HEK293 (cell line): ENCODE measurements around the gene PRR35.

Experiments
- GFI1B ChIP-seq: fragments of 450-650 bp; formaldehyde crosslinking; IDR thresholded peaks from 2 replicates; pipeline ENCODE4 v1.5.1; 2016; ENCODE audit warnings: missing biosample characterization, missing genetic modification characterization
- GLI4 ChIP-seq: fragments of 450-650 bp; formaldehyde crosslinking; IDR thresholded peaks from 2 replicates; pipeline ENCODE4 v1.5.1; 2016; ENCODE audit warnings: missing biosample characterization, missing genetic modification characterization
- GLIS2 ChIP-seq: fragments of 450-650 bp; formaldehyde crosslinking; IDR thresholded peaks from 2 replicates; pipeline ENCODE4 v1.5.1; 2016; ENCODE audit warnings: missing biosample characterization, missing genetic modification characterization
- KLF7 ChIP-seq: fragments of 450-650 bp; formaldehyde crosslinking; IDR thresholded peaks from 2 replicates; pipeline ENCODE4 v1.5.1; 2016; ENCODE audit warnings: missing biosample characterization, missing genetic modification characterization, borderline replicate concordance
- PATZ1 ChIP-seq: fragments of 450-650 bp; formaldehyde crosslinking; IDR thresholded peaks from 2 replicates; pipeline ENCODE4 v1.5.1; 2016; ENCODE audit warnings: missing biosample characterization, missing genetic modification characterization
- PRDM2 ChIP-seq: fragments of 450-650 bp; formaldehyde crosslinking; IDR thresholded peaks from 2 replicates; pipeline ENCODE4 v1.5.1; 2016; ENCODE audit warnings: missing biosample characterization, missing genetic modification characterization, borderline replicate concordance
- ZBTB7A ChIP-seq: fragments of 450-650 bp; formaldehyde crosslinking; IDR thresholded peaks from 2 replicates; pipeline ENCODE4 v1.5.1; 2016; ENCODE audit warnings: low read depth, missing biosample characterization, missing genetic modification characterization
- ZFP69B ChIP-seq: fragments of 450-650 bp; formaldehyde crosslinking; IDR thresholded peaks from 2 replicates; pipeline ENCODE4 v1.5.1; 2016; ENCODE audit warnings: missing biosample characterization, missing genetic modification characterization
- ZNF146 ChIP-seq: fragments of 450-650 bp; formaldehyde crosslinking; IDR thresholded peaks from 2 replicates; pipeline ENCODE4 v1.5.1; 2016; ENCODE audit warnings: missing biosample characterization, missing genetic modification characterization
- ZNF23 ChIP-seq: fragments of 450-650 bp; formaldehyde crosslinking; IDR thresholded peaks from 2 replicates; pipeline ENCODE4 v1.5.1; 2016; ENCODE audit warnings: missing biosample characterization, missing genetic modification characterization, borderline replicate concordance
- ZNF585B ChIP-seq: fragments of 450-650 bp; formaldehyde crosslinking; IDR thresholded peaks from 2 replicates; pipeline ENCODE4 v1.5.1; 2016; ENCODE audit warnings: missing biosample characterization, missing genetic modification characterization
- ZNF629 ChIP-seq: fragments of 450-650 bp; formaldehyde crosslinking; IDR thresholded peaks from 2 replicates; pipeline ENCODE4 v1.5.1; 2017; ENCODE audit warnings: missing biosample characterization, missing genetic modification characterization
- ZNF639 ChIP-seq: fragments of 450-650 bp; formaldehyde crosslinking; IDR thresholded peaks from 2 replicates; pipeline ENCODE4 v1.5.1; 2016; ENCODE audit warnings: missing biosample characterization, missing genetic modification characterization
- ZNF670 ChIP-seq: fragments of 450-650 bp; formaldehyde crosslinking; IDR thresholded peaks from 2 replicates; pipeline ENCODE4 v1.5.1; 2016; ENCODE audit warnings: missing biosample characterization, missing genetic modification characterization, low read depth
- TF ChIP-seq, protein P1 (sequence below): fragments of 450-650 bp; formaldehyde crosslinking; conservative IDR thresholded peaks from 2 replicates; pipeline ENCODE4 v1.5.1; 2016; ENCODE audit warnings: low read depth, missing biosample characterization, missing genetic modification characterization
- TF ChIP-seq, protein P2 (sequence below): fragments of 450-650 bp; formaldehyde crosslinking; conservative IDR thresholded peaks from 2 replicates; pipeline ENCODE4 v1.5.1; 2016; ENCODE audit warnings: low read depth, missing biosample characterization, missing genetic modification characterization
- TF ChIP-seq, protein P3 (sequence below): fragments of 450-650 bp; formaldehyde crosslinking; IDR thresholded peaks from 2 replicates; pipeline ENCODE4 v1.5.1; 2017; ENCODE audit warnings: missing biosample characterization, missing genetic modification characterization

Gene PRR35

GRCh38 chr16:527015-527903 is 32.9 kb upstream of the PRR35 start, which contains the start of gene CAPN15 (continued):
- TF ChIP-seq PRDM2 (tag by site-specific recombination) = no peak
- TF ChIP-seq GFI1B (tag by site-specific recombination) = no peak
- peak; percentile 57; the same call in 1 of the 2 replicates for TF ChIP-seq KLF7
- peak; percentile 89 for TF ChIP-seq PATZ1 (tag by site-specific recombination)
- peak; percentile 38; the same call in 1 of the 2 replicates for TF ChIP-seq ZFP69B (tag by site-specific recombination)
- TF ChIP-seq, protein P1, sequence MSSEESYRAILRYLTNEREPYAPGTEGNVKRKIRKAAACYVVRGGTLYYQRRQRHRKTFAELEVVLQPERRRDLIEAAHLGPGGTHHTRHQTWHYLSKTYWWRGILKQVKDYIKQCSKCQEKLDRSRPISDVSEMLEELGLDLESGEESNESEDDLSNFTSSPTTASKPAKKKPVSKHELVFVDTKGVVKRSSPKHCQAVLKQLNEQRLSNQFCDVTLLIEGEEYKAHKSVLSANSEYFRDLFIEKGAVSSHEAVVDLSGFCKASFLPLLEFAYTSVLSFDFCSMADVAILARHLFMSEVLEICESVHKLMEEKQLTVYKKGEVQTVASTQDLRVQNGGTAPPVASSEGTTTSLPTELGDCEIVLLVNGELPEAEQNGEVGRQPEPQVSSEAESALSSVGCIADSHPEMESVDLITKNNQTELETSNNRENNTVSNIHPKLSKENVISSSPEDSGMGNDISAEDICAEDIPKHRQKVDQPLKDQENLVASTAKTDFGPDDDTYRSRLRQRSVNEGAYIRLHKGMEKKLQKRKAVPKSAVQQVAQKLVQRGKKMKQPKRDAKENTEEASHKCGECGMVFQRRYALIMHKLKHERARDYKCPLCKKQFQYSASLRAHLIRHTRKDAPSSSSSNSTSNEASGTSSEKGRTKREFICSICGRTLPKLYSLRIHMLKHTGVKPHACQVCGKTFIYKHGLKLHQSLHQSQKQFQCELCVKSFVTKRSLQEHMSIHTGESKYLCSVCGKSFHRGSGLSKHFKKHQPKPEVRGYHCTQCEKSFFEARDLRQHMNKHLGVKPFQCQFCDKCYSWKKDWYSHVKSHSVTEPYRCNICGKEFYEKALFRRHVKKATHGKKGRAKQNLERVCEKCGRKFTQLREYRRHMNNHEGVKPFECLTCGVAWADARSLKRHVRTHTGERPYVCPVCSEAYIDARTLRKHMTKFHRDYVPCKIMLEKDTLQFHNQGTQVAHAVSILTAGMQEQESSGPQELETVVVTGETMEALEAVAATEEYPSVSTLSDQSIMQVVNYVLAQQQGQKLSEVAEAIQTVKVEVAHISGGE (tag by site-specific recombination) = peak; percentile 91
- TF ChIP-seq GLIS2 (tag by site-specific recombination) = peak; percentile 80
- no peak for TF ChIP-seq GLI4
- TF ChIP-seq ZBTB7A (tag by site-specific recombination) = peak; percentile 12; the same call in 1 of the 2 replicates
- no peak for TF ChIP-seq ZNF585B (tag by site-specific recombination)
- TF ChIP-seq ZNF629 (tag by site-specific recombination) = peak; percentile 39
- no peak for TF ChIP-seq ZNF146 (tag by site-specific recombination)
- TF ChIP-seq, protein P2, sequence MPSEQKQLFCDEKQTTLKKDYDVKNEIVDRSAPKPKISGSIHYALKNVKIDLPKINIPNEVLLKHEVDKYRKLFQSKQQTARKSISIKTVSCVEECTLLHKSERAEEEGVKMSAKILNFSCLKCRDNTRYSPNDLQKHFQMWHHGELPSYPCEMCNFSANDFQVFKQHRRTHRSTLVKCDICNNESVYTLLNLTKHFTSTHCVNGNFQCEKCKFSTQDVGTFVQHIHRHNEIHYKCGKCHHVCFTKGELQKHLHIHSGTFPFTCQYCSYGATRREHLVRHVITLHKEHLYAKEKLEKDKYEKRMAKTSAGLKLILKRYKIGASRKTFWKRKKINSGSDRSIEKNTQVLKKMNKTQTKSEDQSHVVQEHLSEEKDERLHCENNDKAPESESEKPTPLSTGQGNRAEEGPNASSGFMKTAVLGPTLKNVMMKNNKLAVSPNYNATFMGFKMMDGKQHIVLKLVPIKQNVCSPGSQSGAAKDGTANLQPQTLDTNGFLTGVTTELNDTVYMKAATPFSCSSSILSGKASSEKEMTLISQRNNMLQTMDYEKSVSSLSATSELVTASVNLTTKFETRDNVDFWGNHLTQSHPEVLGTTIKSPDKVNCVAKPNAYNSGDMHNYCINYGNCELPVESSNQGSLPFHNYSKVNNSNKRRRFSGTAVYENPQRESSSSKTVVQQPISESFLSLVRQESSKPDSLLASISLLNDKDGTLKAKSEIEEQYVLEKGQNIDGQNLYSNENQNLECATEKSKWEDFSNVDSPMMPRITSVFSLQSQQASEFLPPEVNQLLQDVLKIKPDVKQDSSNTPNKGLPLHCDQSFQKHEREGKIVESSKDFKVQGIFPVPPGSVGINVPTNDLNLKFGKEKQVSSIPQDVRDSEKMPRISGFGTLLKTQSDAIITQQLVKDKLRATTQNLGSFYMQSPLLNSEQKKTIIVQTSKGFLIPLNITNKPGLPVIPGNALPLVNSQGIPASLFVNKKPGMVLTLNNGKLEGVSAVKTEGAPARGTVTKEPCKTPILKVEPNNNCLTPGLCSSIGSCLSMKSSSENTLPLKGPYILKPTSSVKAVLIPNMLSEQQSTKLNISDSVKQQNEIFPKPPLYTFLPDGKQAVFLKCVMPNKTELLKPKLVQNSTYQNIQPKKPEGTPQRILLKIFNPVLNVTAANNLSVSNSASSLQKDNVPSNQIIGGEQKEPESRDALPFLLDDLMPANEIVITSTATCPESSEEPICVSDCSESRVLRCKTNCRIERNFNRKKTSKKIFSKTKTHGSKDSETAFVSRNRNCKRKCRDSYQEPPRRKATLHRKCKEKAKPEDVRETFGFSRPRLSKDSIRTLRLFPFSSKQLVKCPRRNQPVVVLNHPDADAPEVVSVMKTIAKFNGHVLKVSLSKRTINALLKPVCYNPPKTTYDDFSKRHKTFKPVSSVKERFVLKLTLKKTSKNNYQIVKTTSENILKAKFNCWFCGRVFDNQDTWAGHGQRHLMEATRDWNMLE (tag by site-specific recombination) = no peak
- no peak for TF ChIP-seq ZNF639
- TF ChIP-seq ZNF670 = no peak
- no peak for TF ChIP-seq ZNF23 (tag by site-specific recombination)
- TF ChIP-seq, protein P3, sequence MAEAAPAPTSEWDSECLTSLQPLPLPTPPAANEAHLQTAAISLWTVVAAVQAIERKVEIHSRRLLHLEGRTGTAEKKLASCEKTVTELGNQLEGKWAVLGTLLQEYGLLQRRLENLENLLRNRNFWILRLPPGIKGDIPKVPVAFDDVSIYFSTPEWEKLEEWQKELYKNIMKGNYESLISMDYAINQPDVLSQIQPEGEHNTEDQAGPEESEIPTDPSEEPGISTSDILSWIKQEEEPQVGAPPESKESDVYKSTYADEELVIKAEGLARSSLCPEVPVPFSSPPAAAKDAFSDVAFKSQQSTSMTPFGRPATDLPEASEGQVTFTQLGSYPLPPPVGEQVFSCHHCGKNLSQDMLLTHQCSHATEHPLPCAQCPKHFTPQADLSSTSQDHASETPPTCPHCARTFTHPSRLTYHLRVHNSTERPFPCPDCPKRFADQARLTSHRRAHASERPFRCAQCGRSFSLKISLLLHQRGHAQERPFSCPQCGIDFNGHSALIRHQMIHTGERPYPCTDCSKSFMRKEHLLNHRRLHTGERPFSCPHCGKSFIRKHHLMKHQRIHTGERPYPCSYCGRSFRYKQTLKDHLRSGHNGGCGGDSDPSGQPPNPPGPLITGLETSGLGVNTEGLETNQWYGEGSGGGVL = no peak
